PC-3 (cell line): ENCODE measurements around the gene TMOD2. TPM values are rescaled to one million over a fixed set of nuclear protein-coding genes. Genes with fewer than 3 reads are reported as not detected.

Experiments
- ATAC-seq: fragments of 200-7000 bp; cut with Tn5 transposase; 2 replicates; pipeline ENCODE4 v1.9.1; 2020; ENCODE audit warnings: mild to moderate bottlenecking, moderate library complexity
- BruUV-seq: library from RNA; stranded (reverse); fragments of 400-500 nt; replicated peaks from 2 replicates; lab custom pipeline; 2021; lab: Mats Ljungman, UMichigan
- CTCF ChIA-PET: fragments of 300-600 bp; sonication (Branson Sonifier 250); formaldehyde crosslinking; loops from one replicate; lab custom pipeline; 2022; ENCODE audit warnings: antibody characterized with exemption; lab: Charles Lee
- POLR2A ChIA-PET: fragments of 300-600 bp; sonication (Branson Sonifier 250); formaldehyde crosslinking; loops from one replicate; lab custom pipeline; 2022; ENCODE audit warnings: antibody characterized with exemption; ENCODE audit not compliant: unreplicated experiment; lab: Charles Lee
- DNase-seq: peaks from one replicate; pipeline ENCODE4 v3.0.0-alpha.2; 2015
- H2AFZ ChIP-seq: fragments of 300-600 bp; sonication (generic); 2 replicates; pipeline ENCODE4 v1.6.0; 2016; ENCODE audit warnings: antibody characterized with exemption, low read length
- H3F3A ChIP-seq: fragments of 300-600 bp; sonication (generic); one replicate; pipeline ENCODE4 v1.6.0; 2017; ENCODE audit warnings: antibody characterized with exemption, low read length, control low read depth, mild to moderate bottlenecking; ENCODE audit not compliant: unreplicated experiment
- H3K27ac ChIP-seq: fragments of 300-600 bp; sonication (generic); 2 replicates; pipeline ENCODE4 v1.5.1; 2016; ENCODE audit warnings: mild to moderate bottlenecking, low read length
- H3K27me3 ChIP-seq: fragments of 300-600 bp; sonication (generic); 2 replicates; pipeline ENCODE4 v1.6.1; 2016; ENCODE audit warnings: low read length, mixed read lengths
- H3K36me3 ChIP-seq: fragments of 300-600 bp; sonication (generic); 2 replicates; pipeline ENCODE4 v1.6.1; 2016; ENCODE audit warnings: low read depth, mixed run types, low read length, mixed read lengths
- H3K4me1 ChIP-seq: fragments of 300-600 bp; sonication (generic); 2 replicates; pipeline ENCODE4 v1.5.1; 2016; ENCODE audit warnings: low read length; ENCODE audit not compliant: insufficient read depth
- H3K4me2 ChIP-seq: fragments of 300-600 bp; sonication (generic); 2 replicates; pipeline ENCODE4 v1.6.0; 2016; ENCODE audit warnings: low read length
- H3K4me3 ChIP-seq: fragments of 300-600 bp; sonication (generic); 2 replicates; pipeline ENCODE4 v1.5.1; 2016; ENCODE audit warnings: mild to moderate bottlenecking, low read length, mixed read lengths
- H3K79me2 ChIP-seq: fragments of 300-600 bp; sonication (generic); 2 replicates; pipeline ENCODE4 v1.6.1; 2017; ENCODE audit warnings: low read length, mixed read lengths
- H3K9ac ChIP-seq: fragments of 300-600 bp; sonication (generic); 2 replicates; pipeline ENCODE4 v1.6.0; 2016; ENCODE audit warnings: mild to moderate bottlenecking, low read length
- H3K9me2 ChIP-seq: fragments of 300-600 bp; sonication (generic); replicated peaks from 2 replicates; pipeline ENCODE4 v1.6.1; 2016; ENCODE audit warnings: mixed run types, low read length, mixed read lengths
- H3K9me3 ChIP-seq: fragments of 300-600 bp; sonication (generic); 2 replicates; pipeline ENCODE4 v1.6.1; 2016; ENCODE audit warnings: low read length, mixed read lengths
- H4K20me1 ChIP-seq: fragments of 300-600 bp; sonication (generic); 2 replicates; pipeline ENCODE4 v1.6.1; 2016; ENCODE audit warnings: low read length, mixed read lengths
- EZH2 ChIP-seq: fragments of 300-600 bp; sonication (generic); IDR thresholded peaks from one replicate; pipeline ENCODE4 v1.6.1; 2017; ENCODE audit warnings: antibody characterized with exemption, mild to moderate bottlenecking, low read length; ENCODE audit not compliant: unreplicated experiment
- EZH2phosphoT487 ChIP-seq: fragments of 300-600 bp; sonication (generic); IDR thresholded peaks from 2 replicates; pipeline ENCODE4 v1.6.1; 2018; ENCODE audit warnings: mild to moderate bottlenecking, antibody characterized with exemption, low read length, borderline replicate concordance
- intact Hi-C: fragments of 100-400 bp; cut with micrococcal nuclease; formaldehyde crosslinking; loops from 2 replicates; pipeline ENCODE4 v1.9.0; 2023
- total RNA-seq: library from RNA; depleted of rRNA; stranded (reverse); fragments of >200 nt; gene quantifications from 2 replicates; pipeline ENCODE4 v1.2.3, GENCODE V29; 2014
- TF ChIP-seq, protein P1 (sequence below): fragments of 300-600 bp; sonication (generic); conservative IDR thresholded peaks from 2 replicates; pipeline ENCODE4 v1.5.1; 2017; ENCODE audit warnings: antibody characterized with exemption, low read depth, mild to moderate bottlenecking, low read length

Gene TMOD2
- total RNA-seq, 1 experiment from 2014 or later = 0.95 TPM

DNA sequence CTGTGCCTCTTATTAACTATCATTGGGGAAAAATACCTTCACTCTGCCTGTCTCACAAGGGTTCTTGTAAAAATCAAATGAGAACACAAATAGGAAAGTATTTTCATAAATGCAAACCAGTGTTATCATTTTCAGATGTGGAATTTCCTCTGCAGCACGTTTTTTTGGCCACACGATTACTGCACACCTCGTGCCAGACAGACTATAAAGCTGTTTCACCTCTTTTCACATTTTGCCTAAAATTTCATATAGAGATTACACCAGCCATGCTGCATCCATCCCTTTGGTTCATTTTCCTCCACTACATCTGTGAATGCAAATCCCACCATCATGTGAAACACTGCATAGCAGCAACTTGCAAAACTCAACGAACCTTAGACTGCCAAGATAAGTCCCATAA is 1.2 kb upstream of the TMOD2 start:
- no peak overlapping the region for H3K9ac ChIP-seq
- H3K36me3 ChIP-seq = no peaks in the 10 kb centered on the region
- TF ChIP-seq EZH2 (no peak), EZH2phosphoT487 (no peak)
- TF ChIP-seq, protein P1, sequence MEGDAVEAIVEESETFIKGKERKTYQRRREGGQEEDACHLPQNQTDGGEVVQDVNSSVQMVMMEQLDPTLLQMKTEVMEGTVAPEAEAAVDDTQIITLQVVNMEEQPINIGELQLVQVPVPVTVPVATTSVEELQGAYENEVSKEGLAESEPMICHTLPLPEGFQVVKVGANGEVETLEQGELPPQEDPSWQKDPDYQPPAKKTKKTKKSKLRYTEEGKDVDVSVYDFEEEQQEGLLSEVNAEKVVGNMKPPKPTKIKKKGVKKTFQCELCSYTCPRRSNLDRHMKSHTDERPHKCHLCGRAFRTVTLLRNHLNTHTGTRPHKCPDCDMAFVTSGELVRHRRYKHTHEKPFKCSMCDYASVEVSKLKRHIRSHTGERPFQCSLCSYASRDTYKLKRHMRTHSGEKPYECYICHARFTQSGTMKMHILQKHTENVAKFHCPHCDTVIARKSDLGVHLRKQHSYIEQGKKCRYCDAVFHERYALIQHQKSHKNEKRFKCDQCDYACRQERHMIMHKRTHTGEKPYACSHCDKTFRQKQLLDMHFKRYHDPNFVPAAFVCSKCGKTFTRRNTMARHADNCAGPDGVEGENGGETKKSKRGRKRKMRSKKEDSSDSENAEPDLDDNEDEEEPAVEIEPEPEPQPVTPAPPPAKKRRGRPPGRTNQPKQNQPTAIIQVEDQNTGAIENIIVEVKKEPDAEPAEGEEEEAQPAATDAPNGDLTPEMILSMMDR = no peak
- CTCF ChIA-PET = no interaction called here
- H3K27ac ChIP-seq = no peak overlapping the region
- no peak for ATAC-seq
- no peak for DNase-seq
- BruUV-seq = no TSS peak
- no peak overlapping the region for H3K4me3 ChIP-seq
- no peaks in the 10 kb centered on the region for H3K79me2 ChIP-seq
- peaks cover 18% of the 10 kb centered on the region; the same call in 1 of the 2 replicates for H3K27me3 ChIP-seq
- H3F3A ChIP-seq = no peaks in the 10 kb centered on the region
- POLR2A ChIA-PET = no interaction called here
- peaks cover 10% of the 10 kb centered on the region; the same call in 1 of the 2 replicates for H3K4me1 ChIP-seq
- no peaks in the 10 kb centered on the region for H3K9me3 ChIP-seq
- no peaks in the 10 kb centered on the region for H4K20me1 ChIP-seq
- no peak overlapping the region for H2AFZ ChIP-seq
- intact Hi-C loops = no loop called here
- H3K4me2 ChIP-seq = no peak overlapping the region
- H3K9me2 ChIP-seq = no peaks in the 10 kb centered on the region

DNA sequence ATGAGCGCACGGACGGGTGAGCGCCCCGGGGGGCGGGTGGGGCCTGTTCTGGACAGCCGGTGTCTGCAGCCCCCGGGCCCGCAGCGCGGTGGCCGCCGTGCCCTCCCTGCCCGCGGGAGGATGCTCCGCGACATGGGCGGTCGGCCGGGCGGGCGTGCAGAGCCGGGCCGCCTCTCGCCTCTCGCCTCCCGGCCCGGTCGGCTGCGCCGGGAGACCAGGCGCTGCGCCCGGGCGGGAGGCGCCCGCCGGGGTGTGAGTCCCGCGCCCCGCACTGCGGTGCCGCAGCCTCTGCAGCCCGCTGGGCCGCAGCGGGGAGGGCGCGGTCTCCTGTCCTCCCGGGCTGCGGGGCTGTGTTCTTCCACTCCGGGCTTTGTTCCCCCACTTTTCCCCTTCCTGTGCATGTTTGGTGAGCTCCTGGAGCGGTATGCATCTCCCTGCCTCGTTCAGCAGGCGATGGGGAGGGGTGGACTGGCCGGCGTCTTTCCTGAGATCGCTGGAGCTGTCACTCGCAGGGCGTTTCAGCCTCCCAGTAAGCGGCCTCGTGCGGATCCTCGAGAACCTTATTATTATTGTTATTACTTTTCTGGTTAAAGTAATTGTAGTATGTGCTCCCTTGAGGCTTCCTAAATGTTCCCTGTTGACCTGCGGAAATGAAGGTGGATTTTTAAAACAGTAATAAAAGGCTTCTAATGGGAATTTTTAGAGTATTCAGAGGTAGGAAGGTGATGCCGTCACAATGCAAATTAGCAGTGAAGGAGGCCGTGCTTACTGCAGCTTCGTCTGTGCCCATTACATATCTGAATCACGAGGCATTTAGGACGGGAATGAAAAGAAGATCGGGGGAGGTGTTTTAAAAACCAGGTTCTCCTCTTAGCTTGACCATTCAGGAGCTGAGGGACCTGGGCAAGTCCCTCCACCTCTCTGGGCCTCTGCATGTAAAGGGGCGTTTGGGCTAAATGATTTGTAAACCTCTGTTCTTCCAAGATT is 593 bp downstream of the TMOD2 start:
- CTCF ChIA-PET = no interaction called here
- no peaks in the 10 kb centered on the region for H3K79me2 ChIP-seq
- intact Hi-C loops = no loop called here
- H3F3A ChIP-seq = no peaks in the 10 kb centered on the region
- no peaks in the 10 kb centered on the region for H3K36me3 ChIP-seq
- no peaks in the 10 kb centered on the region for H3K9me3 ChIP-seq
- peak overlapping the region; percentile 93 for H3K4me2 ChIP-seq
- H4K20me1 ChIP-seq = no peaks in the 10 kb centered on the region
- no peaks in the 10 kb centered on the region for H3K9me2 ChIP-seq
- peak overlapping the region; percentile 69 for H3K4me3 ChIP-seq
- POLR2A ChIA-PET = no interaction called here
- peak; percentile 67 for ATAC-seq
- H3K27ac ChIP-seq = no peak overlapping the region
- H3K4me1 ChIP-seq = peaks cover 10% of the 10 kb centered on the region; the same call in 1 of the 2 replicates
- peaks cover 12% of the 10 kb centered on the region; the same call in 1 of the 2 replicates for H3K27me3 ChIP-seq
- TF ChIP-seq, protein P1 = no peak
- no peak for TF ChIP-seq EZH2phosphoT487
- no peak for TF ChIP-seq EZH2
- no peak overlapping the region for H3K9ac ChIP-seq
- no TSS peak for BruUV-seq
- DNase-seq = peak; percentile 34
- H2AFZ ChIP-seq = peak overlapping the region; percentile 94

DNA sequence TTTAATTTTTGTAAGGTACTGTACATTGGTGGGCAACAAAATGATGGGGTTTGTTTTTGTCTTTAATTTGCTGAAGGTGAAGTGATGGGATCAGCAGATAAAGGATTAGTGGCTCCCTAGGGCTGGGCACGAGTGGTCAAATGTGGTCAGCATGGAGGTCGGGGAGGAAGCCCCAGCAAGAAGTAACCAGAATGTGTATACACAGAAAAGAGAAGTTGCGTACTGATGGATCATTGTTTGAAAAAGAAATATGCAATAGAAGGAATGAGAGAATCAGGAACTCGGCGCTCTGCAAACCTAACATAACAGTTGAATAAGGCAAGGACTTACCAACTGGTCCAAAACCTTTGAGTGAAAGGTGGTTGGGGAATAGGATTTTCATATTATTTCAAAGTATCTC is 1.5 kb downstream of the TMOD2 start:
- no peaks in the 10 kb centered on the region for H3K36me3 ChIP-seq
- H3K4me3 ChIP-seq = no peak overlapping the region
- no peaks in the 10 kb centered on the region for H3K9me3 ChIP-seq
- peaks cover 10% of the 10 kb centered on the region; the same call in 1 of the 2 replicates for H3K4me1 ChIP-seq
- no TSS peak for BruUV-seq
- H3K9me2 ChIP-seq = no peaks in the 10 kb centered on the region
- H4K20me1 ChIP-seq = no peaks in the 10 kb centered on the region
- no peak for TF ChIP-seq EZH2
- TF ChIP-seq, protein P1 = no peak
- no peak for TF ChIP-seq EZH2phosphoT487
- H3K27ac ChIP-seq = no peak overlapping the region
- CTCF ChIA-PET = no interaction called here
- no peaks in the 10 kb centered on the region for H3K79me2 ChIP-seq
- H3K9ac ChIP-seq = no peak overlapping the region
- no peaks in the 10 kb centered on the region for H3F3A ChIP-seq
- no peak overlapping the region for H3K4me2 ChIP-seq
- POLR2A ChIA-PET = no interaction called here
- DNase-seq (no peak), ATAC-seq (no peak)
- H2AFZ ChIP-seq = no peak overlapping the region
- intact Hi-C loops = no loop called here
- H3K27me3 ChIP-seq = peaks cover 12% of the 10 kb centered on the region; the same call in 1 of the 2 replicates
